ENCODE results near the gene IRAK3.
"Not testable (repeated sequence)": the region's sequence is repeated elsewhere in the genome, so short reads cannot be mapped to it uniquely, and the experiment has no call there.

Gene IRAK3

GRCh38 chr12:66302827-66303169, 113.8 kb downstream of the IRAK3 start:
- DNase-seq (ENCODE audit: low read depth in 2 of 2), result no peak

GRCh38 chr12:66303316-66303804, 114.3 kb downstream of the IRAK3 start:
- not testable (repeated sequence) for DNase-seq (ENCODE audit: low read depth in 2 of 2)

All from stimulated activated CD4-positive, alpha-beta T cell treated with anti-CD3 and anti-CD28 coated beads, Interleukin-12 subunit alpha, Interleukin-12 subunit beta, amount 100 ng/mL, for 24 hours (primary cell).